ENCODE measurements around the gene YEATS2.
"Not testable (repeated sequence)": the region's sequence is repeated elsewhere in the genome, so short reads cannot be mapped to it uniquely, and the experiment has no call there.

YEATS2 gene

GRCh38 chr3:183776451-183776850 is 78.9 kb downstream of the YEATS2 start:
- not testable (repeated sequence) for DNase-seq (ENCODE audit: low spot score)

DNA sequence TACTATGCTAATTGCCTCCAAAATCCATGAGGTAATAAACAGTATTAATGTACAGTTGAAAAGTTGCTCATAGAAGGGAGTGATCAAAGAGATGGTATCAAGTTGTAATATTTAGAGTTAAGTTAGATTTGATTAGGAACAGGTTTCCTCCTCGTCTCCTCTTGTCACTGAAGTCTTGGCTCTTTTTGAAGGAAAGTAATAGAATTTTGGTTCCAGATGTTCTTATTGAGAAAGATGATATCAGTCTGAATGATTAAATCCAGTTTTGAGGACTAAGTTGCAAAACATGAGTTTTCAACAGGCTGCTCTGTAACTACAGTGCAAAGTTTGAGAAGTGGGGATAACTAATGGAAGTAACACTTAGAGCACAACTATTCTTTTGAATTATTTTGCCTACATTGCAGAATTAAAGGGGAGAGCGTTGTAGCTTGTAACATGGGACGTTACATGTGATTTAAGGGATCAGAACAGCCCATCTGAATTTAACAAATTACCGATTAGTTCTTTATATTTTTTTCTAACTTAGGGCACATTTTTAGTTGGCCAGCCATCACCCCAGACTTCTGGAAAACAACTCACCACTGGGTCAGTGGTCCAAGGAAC is 79.5 kb downstream of the YEATS2 start:
- no peak for DNase-seq (ENCODE audit: low spot score)

- DNase-seq (ENCODE audit: low spot score) = no peak
Measured at GRCh38 chr3:183779896-183780465, 82.4 kb downstream of the YEATS2 start.

DNA sequence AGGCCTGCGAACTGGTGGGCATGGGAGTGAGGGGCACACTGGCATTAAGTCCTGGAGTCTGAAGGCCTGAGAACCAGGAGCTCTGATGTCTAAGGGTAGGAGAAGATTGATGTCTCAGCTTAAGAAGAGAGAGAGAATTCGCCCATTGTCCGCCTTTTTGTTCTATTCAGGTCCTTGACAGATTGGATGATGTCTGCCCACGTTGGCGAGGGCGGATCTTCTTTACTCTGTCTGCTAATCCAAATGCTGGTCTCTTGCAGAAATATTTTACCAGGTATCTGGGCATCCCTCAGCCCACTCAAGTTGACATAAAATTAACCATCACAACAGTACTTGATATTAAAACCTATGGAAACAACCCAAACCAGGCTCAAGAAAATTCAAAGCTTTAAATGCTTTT is 83.6 kb downstream of the YEATS2 start:
- DNase-seq (ENCODE audit: low spot score) = no peak

- DNase-seq (ENCODE audit: low spot score) = no peak
Measured at GRCh38 chr3:183782576-183783276, 85.1 kb downstream of the YEATS2 start.

GRCh38 chr3:183784503-183784902 is 86.9 kb downstream of the YEATS2 start:
- not testable (repeated sequence) for DNase-seq (ENCODE audit: low spot score)

GRCh38 chr3:183789826-183790225 is 92.2 kb downstream of the YEATS2 start:
- DNase-seq (ENCODE audit: low spot score) = no peak

- DNase-seq (ENCODE audit: low spot score) = no peak
Measured at GRCh38 chr3:183790700-183791099, 93.1 kb downstream of the YEATS2 start.

DNA sequence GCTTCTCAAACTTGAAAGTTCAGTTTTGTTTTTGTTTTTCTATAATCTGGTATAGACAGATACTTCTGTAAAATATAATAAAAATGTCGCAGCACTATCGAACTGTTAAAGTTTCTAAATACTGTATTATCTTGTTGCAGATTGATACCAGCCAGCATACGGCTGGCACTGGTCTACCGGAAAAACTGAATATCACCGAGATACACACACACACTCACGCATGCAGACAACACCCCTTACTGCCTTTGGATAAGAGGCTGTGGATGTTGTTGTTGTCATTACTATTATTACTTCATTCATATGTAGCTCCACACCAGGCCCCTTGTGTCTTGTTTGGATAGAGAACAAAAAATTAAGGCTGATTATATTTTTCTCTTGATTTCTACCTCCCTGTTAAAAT is 95.4 kb downstream of the YEATS2 start:
- DNase-seq (ENCODE audit: low spot score) = no peak

- DNase-seq (ENCODE audit: low spot score) = no peak
Measured at GRCh38 chr3:183794452-183794851, 96.9 kb downstream of the YEATS2 start.

GRCh38 chr3:183796372-183796771 is 98.8 kb downstream of the YEATS2 start:
- no peak for DNase-seq (ENCODE audit: low spot score)

GRCh38 chr3:183797996-183798395 is 100.4 kb downstream of the YEATS2 start:
- DNase-seq (ENCODE audit: low spot score) = no peak

GRCh38 chr3:183799461-183799860 is 101.9 kb downstream of the YEATS2 start:
- DNase-seq (ENCODE audit: low spot score) = no peak

DNA sequence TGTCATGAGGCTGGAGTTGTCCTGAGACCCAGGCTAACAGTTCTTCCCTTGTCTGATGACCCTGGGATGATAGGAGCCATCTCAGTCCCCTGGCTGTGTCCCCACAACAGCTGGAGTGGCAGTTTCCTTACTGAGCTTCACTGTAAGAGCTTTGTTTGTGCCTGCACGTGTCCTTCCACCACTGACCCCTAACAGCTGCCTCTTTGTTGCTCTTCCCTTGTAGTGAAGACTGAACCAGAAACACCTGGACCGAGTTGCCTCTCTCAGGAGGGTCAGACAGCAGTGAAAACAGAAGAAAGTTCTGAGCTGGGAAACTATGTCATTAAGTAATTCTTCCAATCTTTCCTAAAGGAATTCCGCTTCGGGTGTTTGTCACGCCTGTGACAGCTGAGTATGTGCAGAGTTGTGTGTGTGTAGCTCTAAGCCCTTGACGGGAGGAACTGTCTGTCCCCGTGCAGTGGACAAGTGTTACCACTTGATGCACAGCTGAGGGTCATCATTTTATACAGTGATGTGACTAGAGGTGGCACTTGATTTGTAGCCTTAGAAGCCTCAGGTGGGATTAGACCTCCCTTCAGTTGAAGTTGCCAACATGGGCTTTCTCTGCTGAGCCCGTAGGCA is 102.8 kb downstream of the YEATS2 start:
- DNase-seq (ENCODE audit: low spot score) = no peak

DNA sequence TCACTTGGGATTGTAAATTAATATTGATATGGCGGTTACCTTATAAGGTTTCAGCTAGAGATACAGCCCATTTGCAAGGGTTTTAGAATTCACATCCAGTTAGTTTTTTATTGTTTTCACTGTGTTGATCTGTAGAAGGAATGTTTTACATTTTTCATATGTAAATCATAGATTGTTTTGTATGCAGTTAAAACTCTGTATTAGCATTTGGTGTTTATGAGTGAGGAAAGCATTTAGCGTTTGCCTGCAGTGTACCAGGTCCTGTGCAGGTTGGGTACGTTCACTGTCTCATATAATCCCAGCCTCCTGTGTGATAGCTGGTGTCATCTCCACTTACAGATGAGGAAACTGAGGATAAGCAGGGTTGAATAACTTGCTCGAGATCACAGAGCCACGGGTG is 104.0 kb downstream of the YEATS2 start:
- no peak for DNase-seq (ENCODE audit: low spot score)

DNA sequence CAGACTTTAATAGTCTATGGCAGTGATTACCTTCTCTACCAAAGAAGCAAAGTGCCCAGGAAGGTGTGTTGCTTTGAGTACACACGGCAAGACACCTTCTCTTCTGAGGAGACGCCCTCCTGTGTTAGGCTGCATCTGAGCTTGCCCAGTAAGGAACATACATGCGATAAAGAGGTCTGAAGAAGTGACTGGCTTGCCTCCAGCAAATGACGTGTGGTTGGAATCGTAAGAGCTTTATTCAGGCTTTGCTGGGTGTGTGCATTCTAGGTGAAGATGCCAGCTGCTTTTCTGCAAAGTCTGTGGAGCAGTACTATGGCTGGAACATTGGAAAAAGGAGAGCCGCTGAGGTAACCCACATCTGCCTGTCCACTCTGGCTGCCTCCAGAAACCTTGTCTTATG is 105.4 kb downstream of the YEATS2 start:
- DNase-seq (ENCODE audit: low spot score) = no peak

DNA sequence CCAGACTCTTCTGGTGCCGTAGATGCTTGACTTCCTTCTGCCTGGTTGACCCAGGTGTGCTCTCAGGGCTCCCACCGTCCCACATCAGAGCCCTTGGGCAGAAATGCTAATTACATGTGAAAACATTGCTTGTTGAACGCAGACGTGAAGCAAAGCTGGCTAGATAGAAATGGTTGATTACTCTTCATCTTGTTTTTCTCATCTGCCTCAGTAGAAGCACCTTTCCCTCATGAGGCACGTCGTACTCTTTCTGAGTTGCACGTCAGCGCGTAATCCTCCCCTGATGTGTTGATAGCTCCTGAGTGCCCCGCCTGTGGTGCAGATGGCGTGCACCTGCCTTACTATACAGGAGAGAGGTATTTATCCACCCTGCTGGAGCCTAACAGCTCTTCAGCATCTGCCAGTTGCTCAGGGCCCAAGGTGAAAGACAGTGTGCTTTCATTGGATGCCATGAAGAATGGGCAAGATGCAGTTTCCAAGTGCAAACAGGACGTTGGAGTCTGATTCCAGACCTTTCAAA is 109.7 kb downstream of the YEATS2 start:
- no peak for DNase-seq (ENCODE audit: low spot score)

GRCh38 chr3:183807881-183808280 is 110.3 kb downstream of the YEATS2 start:
- no peak for DNase-seq (ENCODE audit: low spot score)

DNA sequence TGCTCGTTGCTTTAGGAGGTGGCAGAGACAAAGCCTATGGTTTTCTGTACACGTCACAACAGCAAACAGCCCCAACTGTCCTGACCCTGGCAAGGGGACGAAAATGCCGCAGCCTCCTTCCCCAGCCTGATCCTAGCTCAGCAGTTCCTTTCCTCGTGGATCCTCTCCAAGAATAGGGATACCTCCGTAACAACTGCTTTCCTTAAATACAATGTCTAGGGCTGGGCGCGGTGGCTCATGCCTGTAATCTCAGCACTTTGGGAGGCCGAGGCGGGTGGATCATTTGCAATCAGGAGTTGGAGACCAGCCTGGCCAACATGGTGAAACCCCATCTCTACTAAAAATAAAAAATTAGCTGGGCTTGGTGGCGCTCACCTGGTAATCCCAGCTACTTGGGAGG is 110.8 kb downstream of the YEATS2 start:
- no peak for DNase-seq (ENCODE audit: low spot score)

GRCh38 chr3:183809270-183809669 is 111.7 kb downstream of the YEATS2 start:
- DNase-seq (ENCODE audit: low spot score) = no peak

DNA sequence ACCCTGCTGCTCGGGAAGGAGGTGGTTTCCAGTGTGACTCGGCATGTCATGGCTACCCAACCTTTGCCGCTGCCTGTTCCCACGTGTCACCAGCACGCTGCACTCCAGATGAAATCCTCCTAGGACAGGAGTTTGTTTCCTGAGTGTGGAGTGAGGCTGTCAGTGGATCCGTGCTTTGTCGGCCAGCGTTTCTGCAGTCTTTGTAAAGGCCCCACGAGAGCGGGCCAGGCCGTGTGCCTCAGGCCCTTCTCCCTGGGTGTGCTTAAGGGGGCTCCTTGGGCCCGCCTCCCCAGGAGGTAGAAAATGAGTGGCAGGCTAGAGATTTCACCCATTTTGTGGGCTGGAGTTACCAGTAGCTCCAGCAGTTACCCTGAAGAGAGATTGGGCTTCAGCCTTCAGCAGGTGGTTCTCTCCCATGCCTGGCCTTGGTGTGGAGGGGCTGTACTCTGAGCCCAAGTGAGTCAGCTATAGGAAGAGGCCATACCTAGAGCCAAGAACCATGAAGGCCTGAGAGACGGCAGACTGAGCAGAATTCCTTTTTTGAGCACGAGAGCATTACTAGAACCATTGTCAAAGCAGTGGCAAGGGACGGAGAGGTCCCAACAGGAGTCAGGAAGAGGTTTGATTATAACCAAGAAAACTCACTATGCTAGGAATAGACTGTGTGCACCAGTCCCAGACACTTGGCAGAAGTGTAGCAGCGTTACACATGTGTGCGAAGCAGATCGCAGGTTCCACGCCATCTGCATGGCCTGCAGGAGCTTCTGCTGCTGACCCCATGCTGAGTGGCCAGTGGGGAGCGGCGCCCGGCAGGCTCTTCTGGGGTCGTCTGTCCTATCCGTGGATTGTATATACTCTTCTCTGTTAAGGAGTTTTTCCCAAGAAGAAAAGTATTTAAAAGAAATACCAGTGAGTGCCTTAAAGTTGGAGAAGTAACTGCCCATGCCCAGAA is 113.3 kb downstream of the YEATS2 start:
- no peak for DNase-seq (ENCODE audit: low spot score)

GRCh38 chr3:183811638-183812037 is 114.0 kb downstream of the YEATS2 start:
- DNase-seq (ENCODE audit: low spot score) = no peak
